SK-N-MC (cell line): ENCODE measurements around the gene SLC38A6.

ENCODE experiments used
- EZH2 ChIP-seq: fragments of 200-600 bp; sonication (generic); IDR thresholded peaks from one replicate; pipeline ENCODE4 v1.6.1; 2017; ENCODE audit warnings: antibody characterized with exemption
- POLR2AphosphoS5 ChIP-seq: IDR thresholded peaks from 2 replicates; pipeline ENCODE4 v1.6.1; 2012; ENCODE audit warnings: mild to moderate bottlenecking, low read depth, low read length, borderline replicate concordance

- TF ChIP-seq POLR2AphosphoS5 (no peak; the same call in 1 of the 2 replicates), EZH2 (no peak)
These were observed 99.6 kb downstream of the SLC38A6 start for GRCh38 chr14:61080591-61081010.
